A375 (cell line): ENCODE measurements around the gene TM9SF1. TPM values are rescaled to one million over a fixed set of nuclear protein-coding genes. Genes with fewer than 3 reads are reported as not detected.

Experiments
- total RNA-seq: library from RNA; depleted of rRNA; stranded (reverse); fragments of >200 nt; shearing (Covaris generic); gene quantifications from 2 replicates; pipeline ENCODE4 v1.2.3, GENCODE V29; 2014; rRNA removed

The TM9SF1 gene, protein sequence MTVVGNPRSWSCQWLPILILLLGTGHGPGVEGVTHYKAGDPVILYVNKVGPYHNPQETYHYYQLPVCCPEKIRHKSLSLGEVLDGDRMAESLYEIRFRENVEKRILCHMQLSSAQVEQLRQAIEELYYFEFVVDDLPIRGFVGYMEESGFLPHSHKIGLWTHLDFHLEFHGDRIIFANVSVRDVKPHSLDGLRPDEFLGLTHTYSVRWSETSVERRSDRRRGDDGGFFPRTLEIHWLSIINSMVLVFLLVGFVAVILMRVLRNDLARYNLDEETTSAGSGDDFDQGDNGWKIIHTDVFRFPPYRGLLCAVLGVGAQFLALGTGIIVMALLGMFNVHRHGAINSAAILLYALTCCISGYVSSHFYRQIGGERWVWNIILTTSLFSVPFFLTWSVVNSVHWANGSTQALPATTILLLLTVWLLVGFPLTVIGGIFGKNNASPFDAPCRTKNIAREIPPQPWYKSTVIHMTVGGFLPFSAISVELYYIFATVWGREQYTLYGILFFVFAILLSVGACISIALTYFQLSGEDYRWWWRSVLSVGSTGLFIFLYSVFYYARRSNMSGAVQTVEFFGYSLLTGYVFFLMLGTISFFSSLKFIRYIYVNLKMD
- total RNA-seq = 35.1 and 37.9 TPM in 2 replicates

DNA sequence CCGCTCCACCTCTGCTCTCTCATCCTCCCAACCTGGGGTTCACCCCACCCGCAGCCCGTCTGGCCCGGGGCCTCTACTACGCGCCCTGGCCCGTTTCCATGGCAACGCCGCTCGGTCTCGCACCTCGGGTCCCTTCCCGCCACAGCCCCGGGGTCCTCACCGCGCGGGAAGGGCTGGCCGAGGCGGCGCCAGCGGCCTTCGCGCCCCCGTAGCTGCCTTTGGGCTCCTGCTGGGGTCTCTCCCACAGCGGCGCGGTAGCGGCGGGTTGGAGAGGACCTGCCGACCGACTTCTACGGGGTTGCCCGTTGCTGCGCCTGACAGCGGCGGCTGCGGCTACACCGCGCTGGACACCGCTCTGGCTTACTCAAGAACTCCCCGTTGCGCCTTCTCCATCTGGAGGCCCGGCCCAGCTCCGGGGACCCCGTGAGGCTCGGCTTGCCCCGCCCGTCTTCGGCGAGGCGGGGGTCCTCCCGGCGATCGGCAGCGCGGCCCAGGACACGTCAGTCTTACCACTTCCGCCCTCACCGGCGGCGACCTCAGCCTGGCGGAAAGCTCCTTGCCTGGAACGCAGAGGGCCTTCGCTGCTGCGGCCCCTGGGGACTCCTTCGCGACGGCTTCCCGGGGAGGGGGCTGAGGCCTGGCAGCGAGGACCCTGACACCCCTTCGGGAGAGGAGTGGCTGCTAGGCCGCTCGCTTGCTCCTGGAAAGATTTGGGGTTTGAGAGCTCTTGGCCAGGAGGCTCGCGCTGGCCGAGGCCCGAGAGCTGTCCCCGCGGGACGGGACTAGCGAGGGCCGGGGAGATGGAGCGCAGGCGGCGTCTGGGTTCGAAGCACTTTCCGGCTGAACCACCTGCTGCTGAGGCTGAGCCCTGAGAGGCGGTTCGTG is at the start of gene TM9SF1:
TM9SF1 (minus strand) TSS at position 256 of the 885 bp plus-strand sequence. CDS start 422 bp downstream, outside the sequence.

DNA sequence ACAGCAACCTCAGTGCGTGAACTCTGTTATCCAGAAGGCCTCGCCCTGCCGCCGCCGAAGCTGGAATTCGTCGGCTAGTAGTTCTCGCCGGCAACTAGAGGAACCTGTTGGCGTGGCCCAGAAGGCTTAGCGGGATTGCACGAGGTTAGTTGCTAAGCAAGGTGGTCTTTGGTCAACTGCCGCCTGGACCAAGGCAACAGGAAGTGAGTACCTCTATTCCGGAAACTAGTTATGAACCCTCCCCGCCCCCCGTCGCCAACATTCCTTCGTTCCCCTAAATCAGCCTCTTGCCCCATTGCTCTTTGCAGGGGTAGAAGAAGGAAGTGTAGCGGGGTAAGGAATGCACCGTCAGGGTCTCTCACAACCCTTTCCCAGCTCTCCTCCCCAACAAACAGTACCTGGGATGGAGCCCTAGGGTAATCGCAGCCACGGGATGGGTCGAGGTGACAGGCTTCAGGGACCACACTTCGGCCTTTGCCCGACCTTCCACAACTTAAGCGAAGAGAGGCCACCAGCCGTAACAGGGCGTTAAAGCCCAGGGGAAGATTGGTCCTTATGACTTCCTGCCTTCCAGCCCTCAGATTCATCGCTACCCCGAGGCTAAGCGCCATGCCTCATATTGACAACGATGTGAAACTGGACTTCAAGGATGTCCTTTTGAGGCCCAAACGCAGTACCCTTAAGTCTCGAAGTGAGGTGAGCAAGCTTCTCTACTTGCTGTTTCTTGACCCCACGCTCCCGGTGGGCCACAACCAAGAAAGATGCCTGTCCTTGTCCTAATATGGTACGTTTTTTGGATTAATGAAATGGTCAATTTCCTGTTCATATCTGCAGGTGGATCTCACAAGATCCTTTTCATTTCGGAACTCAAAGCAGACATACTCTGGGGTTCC is 37.6 kb upstream of the TM9SF1 start, which contains the start of gene GMPR2:
GMPR2 (plus strand) TSS at position 285 of the 893 bp plus-strand sequence; CDS start at position 610, 325 bp downstream.

DNA sequence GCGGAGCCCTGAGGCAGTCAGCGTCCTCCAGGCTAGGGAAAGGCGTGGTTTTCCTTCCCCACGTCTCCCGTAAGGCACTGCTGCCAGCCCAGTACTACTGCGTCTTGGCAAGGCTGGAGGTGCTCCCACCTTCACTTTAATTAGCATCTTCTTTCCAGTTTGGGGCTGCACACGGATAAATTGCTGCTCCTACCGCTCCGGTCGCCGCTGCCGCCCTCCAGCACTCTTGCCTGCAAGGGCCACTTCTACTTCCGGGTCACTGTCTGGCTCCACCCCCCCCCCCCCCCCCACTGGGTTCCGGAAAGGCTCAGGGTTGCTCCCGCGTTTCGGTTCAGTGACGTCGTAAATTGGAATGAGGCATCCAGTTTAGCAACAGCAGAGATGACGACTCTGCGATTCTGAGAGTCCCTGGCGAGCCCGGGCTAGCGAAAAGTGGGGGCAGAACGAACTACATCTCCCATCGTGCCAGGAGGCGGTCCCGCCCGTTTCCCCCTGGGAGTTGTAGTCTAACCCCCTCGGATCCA is 36.9 kb upstream of the TM9SF1 start, which contains the start of gene NEDD8:
NEDD8 (minus strand) TSS at position 247 of the 524 bp plus-strand sequence; CDS start at position 147, 100 bp downstream.

DNA sequence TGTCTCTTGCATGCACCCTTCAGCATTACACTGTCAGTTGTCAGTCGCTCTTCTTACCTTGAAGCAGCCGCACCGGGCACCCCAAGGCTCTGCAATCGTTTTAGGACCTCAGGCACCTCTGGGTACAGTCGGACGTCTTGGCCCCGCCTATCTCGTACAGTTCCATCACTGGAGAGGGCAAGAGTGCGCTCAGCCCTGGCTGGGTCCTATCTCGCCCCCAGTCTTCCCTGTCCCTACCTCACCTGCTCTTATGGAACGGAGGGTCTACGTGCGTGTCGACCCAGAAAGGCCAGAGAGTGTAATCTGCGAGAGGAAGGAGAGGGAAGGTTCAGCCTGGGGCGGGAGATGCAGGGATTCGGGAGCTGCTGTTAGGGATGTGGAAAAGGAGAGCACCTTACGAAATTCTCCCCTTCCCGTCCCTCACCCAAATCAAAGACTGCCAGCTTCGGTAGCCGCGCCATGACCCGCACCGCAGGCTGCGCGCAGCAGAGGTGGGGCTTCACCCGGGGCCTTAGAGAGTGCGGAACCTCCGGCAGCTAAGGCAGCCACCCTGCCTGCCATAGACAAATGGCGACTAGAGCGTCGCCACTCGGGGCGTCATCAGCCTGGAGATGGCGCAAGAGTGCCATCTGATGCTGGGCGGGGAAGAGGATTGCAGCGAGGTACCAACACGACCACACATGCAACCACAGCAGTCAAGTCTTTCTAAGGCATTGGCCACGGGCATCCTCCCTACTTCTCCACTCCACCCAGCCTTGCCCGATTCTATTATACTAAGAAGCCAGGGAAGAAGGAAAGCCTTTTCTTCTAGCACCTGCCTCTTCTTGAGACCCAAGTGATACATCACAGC is 20.5 kb upstream of the TM9SF1 start, which contains the start of gene MDP1:
MDP1 (minus strand) TSS at position 572 of the 850 bp plus-strand sequence; CDS start at position 461, 111 bp downstream.

DNA sequence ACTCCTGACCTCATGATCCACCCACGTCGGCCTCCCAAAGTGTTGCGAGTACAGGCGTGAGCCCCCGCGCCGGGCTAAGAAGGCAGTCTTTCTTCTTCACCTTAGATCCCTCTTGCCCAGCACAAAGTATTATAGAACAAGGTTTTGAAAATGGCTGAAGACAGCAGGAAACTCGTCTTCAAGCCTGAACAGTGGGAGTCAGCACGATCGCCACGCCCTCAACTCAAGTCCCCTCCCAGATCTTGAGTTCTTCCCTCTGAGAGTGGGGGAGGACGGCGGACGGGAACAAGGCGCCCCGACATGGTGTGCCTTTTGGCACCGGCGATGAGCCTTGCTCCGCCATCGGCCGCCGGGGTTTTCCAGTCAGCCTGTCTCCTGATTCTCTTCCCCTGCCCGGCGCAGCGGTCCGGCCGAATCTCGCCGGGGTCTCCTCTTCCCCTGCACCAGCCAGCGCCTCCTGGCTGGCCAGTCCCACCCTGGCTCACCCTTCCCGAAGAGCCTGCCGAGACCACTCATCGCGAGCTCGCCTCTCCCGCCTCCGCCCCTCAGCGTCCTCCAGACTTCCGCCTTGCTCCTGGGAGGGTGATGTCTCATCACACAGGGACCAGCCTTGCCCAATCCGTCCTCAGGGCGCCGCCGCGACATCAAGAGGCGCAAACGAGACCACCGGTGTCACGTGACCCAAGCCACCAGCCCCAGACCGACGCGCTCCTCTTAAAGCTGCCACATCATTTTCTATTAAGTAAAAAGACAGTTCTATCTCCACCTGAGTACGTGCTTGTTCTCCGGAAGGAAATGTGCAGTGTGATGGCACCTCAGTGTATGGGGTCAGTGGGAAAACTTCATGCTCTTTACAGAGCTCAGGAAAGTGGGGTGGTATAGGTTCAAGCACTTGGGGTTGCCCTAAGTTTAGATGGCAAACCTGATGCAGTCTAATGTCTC is 18.0 kb upstream of the TM9SF1 start, which contains the start of gene CHMP4A:
CHMP4A (minus strand) TSS at position 565 of the 942 bp plus-strand sequence; CDS start at position 516, 49 bp downstream.

DNA sequence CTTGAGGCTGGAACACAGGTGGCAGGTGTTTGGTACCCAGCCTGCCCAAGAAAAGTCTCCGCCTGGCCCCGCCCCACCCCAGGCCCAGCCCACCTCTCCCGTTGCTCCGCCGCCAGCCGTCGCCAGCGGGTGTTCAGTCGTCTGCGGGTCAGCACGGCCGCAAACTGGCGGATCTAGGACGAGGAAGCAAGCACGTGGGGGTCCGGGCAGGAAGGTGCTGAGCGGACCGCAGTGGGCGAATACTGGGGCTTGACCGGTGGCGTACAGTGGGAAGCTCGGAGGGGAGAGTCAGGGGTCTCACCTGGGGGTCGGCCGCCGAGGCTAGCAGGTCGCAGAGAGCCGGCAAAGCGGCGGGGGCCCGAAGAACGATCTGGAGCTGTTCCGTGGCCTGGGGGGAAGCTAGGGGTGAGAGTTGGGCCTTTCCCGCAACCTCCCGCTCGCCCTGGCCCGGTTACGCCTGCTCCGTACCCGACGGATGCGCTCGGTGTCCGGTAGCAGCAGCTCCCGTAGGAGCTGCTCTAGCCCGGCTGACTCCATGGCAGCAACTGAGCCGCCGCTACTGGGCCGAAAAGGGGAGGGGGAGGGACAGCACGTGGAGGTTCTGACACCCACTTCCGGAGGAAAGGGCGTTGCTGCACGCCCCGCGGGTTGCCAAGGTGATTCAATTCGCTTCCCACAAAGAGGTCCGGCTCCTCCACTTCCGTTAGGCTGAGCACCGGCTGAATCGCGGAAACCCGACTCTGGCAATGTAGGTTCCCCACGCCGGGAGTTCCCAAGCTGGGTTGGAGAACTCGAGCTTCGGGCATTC is 6.8 kb downstream of the TM9SF1 start, which contains the start of gene IPO4:
IPO4 (minus strand) TSS at position 566 of the 808 bp plus-strand sequence; CDS start at position 537, 29 bp downstream.

DNA sequence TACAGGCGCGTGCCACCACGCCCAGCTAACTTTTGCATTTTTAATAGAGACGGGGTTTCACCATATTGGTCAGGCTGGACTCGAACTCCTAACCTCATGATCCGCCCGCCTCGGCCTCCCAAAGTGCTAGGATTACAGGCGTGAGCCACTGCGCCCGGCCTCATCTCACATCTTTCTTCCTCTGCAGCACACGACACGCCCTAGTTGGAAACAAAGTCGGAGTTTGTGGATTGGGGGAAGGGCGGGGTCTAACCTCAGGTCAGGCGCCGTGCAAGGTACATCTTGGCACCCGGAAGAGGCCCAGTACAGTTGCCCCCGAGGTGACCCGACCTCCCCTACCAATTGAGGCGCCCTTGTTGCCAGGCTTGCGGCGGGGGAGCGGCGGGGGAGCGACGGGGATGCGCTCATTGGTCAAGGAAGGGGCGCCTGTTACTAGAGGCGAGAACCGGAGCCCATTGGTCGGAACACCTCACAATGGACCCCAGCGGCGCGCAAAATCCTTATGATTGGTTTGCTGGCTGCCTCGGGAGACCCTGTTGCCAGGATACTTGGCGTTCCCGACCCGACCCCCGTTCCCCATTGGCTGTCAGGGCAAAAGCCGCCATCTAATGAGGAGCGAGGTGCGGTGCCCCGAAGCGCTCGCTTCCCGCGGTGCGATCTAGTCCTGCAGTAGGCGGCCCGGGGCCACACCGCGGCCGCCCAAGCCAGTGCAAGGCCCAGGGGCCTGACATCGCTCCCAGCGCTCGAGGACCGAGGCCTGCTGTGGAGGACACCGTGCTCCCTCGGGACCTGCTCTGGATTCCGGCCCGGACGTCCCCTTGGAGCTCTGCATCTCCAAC is 23.6 kb downstream of the TM9SF1 start, which contains the start of gene REC8:
REC8 (plus strand) TSS at position 659 of the 839 bp plus-strand sequence. CDS start 473 bp downstream, outside the sequence.

DNA sequence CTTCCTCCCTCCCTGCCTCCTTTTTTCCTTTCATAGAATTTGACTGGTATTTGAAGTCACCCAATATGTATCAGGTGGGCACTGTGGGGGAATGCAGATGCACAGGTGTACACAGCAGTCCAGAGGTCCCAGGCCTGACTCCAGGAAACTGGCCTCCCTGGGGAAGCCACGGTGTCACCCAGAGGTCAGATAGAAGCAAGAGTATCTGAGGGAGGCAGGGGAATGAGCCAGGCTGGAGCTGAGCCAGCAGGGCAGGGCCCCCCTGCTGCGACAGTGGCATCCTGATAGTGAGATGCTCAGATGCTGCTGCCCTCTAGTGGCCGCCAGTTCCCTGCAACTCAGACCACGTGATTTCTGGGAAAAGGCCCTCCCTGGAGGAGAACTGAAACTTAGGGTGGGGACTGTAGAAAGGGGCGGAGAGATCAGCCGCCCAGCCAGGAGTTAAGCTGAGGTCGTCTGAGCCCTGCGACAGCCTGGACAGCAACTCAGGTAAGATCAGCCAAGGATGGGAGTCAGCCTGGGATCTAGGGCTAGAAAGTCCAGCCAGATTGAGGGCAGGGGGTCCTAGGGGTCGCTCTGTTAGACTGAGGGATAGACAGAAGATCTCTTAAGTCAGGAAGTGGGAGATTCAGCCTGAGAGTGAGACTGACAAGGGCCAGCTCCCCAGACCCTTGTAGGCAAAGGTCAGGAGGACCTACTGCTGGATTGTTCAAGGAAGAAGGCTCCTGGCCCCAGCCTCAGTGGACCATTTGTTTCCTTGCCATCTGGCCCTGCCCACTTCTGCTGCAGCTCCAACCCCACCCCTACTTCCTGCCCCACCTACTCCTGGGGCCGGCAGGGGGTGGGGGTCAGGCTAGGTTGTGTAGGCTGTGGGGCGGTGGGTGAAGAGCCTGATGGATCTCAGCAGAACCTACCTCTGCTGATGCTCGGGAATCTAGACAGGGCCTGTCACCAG is 34.1 kb downstream of the TM9SF1 start, which contains the start of gene IRF9:
IRF9 (plus strand) TSS at position 416 of the 955 bp plus-strand sequence. CDS start 880 bp downstream, outside the sequence.

DNA sequence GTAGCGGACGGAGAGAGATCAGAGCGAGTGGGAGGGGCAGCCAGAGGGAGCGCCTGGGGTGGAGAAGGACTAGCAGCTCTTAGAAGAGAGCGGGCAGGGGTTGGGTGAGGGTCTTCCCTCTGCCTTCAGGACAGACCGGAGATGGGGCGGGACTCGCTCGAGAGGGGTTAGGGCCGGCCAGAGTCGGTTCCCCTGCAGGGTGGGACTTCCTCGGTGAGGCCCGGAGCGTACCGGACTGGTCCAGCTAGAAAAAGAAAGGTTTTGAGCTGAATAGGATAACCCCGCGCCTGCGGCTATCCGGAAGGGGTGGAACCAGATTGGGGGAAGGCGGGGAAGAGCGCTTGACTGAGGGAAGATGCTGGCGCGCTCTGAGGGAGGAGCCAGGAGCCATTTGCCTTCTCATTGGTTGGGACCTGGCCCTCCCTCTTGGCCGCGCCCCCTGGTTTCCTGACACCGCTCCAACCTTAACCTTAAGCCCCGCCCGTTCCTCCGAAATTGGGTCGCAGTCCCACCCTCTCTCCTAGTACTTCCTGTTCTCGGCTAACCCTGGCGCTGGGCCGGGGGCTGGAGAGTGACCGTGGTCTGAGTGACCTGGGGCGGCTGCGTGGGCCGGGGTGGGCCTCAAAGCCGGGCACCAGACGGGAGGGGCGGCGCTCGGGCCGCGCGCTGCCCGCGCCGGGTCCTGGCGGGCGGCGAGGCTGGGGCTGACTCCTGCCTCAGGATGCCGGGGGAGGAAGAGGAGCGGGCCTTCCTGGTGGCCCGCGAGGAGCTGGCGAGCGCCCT is 48.1 kb downstream of the TM9SF1 start, which contains the start of gene RNF31:
RNF31 (plus strand) TSS at position 521 of the 783 bp plus-strand sequence; CDS start at position 722, 201 bp downstream.

DNA sequence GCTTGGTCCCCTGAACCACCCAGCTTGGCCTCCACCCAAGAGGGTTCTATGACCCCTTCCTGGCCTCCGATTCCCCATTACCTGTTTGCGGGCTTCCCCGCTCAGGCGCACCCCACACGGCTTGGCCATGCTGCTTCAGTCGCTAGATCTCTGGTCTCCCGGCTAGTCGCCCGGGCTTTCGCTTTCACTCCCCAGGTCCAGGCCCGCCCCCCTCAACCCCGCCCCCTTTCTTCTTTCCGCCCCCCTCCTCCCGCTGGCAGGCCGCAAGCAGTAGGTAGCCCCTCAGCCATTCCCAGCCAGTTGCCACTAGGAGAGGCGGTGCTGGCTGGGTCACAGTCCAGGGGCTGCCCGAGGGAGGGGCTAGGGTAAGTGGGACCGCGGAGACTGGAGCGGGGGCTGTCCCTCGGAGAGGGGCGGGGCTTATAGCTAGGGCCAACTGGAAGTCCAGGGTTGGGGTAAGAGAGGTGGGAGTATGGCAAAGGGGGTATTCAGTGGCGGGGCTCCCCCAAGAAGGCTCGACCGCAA is 48.7 kb downstream of the TM9SF1 start, which contains the start of gene PSME2:
PSME2 (minus strand) TSS at position 158 of the 525 bp plus-strand sequence; CDS start at position 129, 29 bp downstream.

DNA sequence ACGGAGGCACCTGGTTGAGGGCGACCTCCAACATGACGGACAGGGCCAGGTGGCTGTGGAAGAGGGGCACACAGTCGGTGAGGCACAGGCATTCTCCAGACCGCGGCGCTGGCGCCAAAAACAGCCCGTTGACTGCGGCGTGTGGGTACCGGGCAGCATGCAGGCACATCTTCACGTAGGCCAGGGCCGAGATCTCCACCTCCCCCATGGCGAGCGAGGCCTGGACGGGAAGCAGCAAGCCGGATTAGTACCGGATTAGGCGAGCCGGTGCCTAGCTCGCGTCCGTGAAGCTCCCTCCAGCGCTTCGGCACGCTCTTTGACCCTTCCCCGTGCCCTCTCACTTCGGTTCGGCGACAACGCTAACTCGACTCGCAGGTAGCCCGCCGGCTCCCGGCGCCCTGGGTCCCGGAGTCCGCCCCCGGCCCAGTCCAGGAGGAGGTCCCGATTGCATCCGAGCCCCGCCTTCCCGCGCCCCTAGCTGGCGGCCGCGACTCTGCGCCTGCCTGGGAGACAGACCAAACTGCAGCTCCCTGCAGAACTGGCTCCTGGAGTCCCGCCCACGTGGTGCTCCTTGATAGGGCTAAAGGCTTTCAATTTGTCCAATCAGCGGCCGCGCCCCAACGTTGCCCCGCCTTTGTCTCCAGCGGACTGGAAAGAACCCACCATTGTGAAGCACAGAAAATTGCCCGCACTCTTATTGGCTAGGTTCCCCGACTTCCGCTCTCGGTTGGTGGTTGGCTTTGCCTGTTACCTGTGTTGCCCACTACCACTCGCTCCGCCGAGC is 54.0 kb downstream of the TM9SF1 start, which contains the start of gene EMC9:
EMC9 (minus strand) TSS at position 495 of the 784 bp plus-strand sequence; CDS start at position 208, 287 bp downstream.

